Nephron (organoid): ENCODE results near the gene BLNK.

Experiments used
- H3K27ac Mint-ChIP-seq, 3 experiments: 2 replicates each; pipeline ENCODE4 v1.8.0; 2020; ENCODE audit warnings: mixed read lengths in 3 of 3, mild to moderate bottlenecking in 2 of 3, moderate library complexity in 1 of 3
- H3K27me3 Mint-ChIP-seq: 2 replicates; pipeline ENCODE4 v1.8.0; 2021; ENCODE audit warnings: low read depth, mild to moderate bottlenecking, moderate library complexity, mixed read lengths
- H3K36me3 Mint-ChIP-seq: 2 replicates; pipeline ENCODE4 v1.8.0; 2020; ENCODE audit warnings: low read depth, mixed read lengths
- H3K4me1 Mint-ChIP-seq: 2 replicates; pipeline ENCODE4 v1.8.0; 2020; ENCODE audit warnings: mixed read lengths
- H3K4me3 Mint-ChIP-seq, 3 experiments: 2 replicates each; pipeline ENCODE4 v1.8.0; 2020; ENCODE audit warnings: mild to moderate bottlenecking in 3 of 3, mixed read lengths in 3 of 3, moderate library complexity in 2 of 3
- H3K9me3 Mint-ChIP-seq: 2 replicates; pipeline ENCODE4 v1.8.0; 2020; ENCODE audit warnings: mixed read lengths
- TF ChIP-seq, protein P1 (sequence below), 3 experiments: fragments of 200-600 bp; sonication (generic); IDR thresholded peaks; one replicate each; pipeline ENCODE4 v1.5.0; 2021; ENCODE audit warnings: antibody characterized with exemption in 3 of 3; ENCODE audit not compliant: unreplicated experiment in 3 of 3

BLNK gene

DNA sequence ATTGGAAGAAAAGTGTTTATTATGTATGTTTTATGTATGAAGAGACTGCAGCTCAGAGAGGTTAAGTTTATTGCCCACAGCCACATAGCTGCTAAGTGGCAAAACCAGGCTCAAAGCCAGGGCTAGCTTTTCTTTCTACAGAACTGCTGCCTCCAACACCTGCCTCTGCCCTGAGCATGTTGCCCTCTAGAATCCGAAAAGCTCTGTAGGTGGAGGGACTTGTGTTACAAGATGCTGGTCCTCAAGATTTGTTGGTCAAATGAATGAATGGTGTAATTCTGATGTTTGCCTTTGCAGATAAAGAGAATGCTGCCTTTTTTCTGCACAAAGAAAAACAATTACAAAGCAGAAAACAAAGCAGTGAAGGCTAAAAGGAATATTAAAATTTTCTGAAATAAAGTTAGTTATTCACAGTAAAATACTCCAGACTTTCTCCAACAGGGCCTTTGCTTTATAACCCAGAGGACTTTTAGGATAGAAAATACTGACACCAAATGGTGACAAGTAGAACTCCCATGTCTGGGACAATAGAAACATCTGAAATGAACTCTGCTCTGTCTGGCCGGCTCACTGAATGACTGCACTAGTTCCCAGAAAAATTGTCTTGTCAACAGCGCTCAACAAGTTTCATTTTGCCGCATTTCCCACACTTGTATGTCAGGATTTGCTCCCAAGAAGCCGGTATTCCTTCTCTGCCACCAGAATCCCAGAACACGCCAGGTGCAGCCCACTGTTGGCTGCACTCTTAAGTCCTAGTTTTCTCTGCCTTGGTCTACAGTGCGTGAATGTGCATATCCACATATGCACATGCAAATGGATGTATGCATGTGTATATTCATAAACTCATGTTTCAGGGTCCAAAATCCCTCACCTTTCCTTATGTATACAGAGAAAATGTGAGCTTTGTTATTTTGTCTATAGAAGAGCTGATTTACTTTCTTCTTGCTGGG lies 21.9 kb upstream of the BLNK start:
- H3K27me3 Mint-ChIP-seq: peaks cover 15% of the 10 kb centered on the region
- no peak overlapping the region for H3K4me3 Mint-ChIP-seq
- H3K4me1 Mint-ChIP-seq: peaks cover 9% of the 10 kb centered on the region
- no peaks in the 10 kb centered on the region for H3K36me3 Mint-ChIP-seq
- peak overlapping the region in 2 of 3 experiments; percentile 15 to 79 for H3K27ac Mint-ChIP-seq
- H3K9me3 Mint-ChIP-seq: no peaks in the 10 kb centered on the region
- TF ChIP-seq, protein P1, sequence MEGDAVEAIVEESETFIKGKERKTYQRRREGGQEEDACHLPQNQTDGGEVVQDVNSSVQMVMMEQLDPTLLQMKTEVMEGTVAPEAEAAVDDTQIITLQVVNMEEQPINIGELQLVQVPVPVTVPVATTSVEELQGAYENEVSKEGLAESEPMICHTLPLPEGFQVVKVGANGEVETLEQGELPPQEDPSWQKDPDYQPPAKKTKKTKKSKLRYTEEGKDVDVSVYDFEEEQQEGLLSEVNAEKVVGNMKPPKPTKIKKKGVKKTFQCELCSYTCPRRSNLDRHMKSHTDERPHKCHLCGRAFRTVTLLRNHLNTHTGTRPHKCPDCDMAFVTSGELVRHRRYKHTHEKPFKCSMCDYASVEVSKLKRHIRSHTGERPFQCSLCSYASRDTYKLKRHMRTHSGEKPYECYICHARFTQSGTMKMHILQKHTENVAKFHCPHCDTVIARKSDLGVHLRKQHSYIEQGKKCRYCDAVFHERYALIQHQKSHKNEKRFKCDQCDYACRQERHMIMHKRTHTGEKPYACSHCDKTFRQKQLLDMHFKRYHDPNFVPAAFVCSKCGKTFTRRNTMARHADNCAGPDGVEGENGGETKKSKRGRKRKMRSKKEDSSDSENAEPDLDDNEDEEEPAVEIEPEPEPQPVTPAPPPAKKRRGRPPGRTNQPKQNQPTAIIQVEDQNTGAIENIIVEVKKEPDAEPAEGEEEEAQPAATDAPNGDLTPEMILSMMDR (IDR thresholded peaks at IDR 0.05; ENCODE audit: unreplicated experiment in 3 of 3): peak; percentile 59 to 78 (median 68)

DNA sequence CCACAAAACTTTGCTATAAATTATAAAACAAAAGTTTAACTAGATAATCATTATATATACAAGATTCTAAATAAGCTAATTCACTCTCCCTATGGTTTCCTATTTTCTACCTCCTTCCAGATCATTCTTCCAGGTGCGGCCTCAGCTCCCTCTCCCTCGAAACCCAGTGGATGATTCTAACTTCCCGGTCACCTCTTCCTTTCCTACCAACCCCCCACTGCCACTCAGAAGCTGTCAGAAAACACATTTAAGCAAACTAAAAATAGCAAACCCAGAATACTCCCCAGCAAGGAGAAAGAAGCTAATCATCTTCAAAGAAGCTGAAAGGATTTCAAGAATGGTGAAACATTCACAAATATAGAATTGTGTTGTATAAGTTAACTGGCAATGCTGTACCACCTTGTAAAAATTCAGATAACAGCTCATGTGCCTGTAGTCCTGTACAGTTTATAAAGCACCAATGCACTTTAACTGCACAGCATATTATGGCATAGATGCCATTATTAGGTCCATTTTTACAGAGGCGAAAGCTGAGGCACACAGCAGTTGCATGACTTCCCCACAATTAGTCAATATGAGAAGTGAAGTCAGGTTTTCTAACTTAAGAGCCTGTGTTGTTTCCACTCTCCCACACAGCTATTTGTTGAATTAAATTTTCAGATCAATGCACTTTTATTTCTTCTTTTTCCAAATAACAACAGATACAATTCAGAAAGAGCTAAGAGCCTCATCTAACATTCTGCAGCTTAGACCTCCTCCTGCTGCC lies 19.2 kb upstream of the BLNK start:
- peaks cover 21% of the 10 kb centered on the region for H3K4me1 Mint-ChIP-seq
- H3K27me3 Mint-ChIP-seq: peaks cover 7% of the 10 kb centered on the region
- no peak overlapping the region for H3K4me3 Mint-ChIP-seq
- peak overlapping the region; percentile 37 to 92 (median 43) for H3K27ac Mint-ChIP-seq
- no peaks in the 10 kb centered on the region for H3K9me3 Mint-ChIP-seq
- TF ChIP-seq, protein P1 (IDR thresholded peaks at IDR 0.05; ENCODE audit: unreplicated experiment in 3 of 3): no peak
- H3K36me3 Mint-ChIP-seq: no peaks in the 10 kb centered on the region

DNA sequence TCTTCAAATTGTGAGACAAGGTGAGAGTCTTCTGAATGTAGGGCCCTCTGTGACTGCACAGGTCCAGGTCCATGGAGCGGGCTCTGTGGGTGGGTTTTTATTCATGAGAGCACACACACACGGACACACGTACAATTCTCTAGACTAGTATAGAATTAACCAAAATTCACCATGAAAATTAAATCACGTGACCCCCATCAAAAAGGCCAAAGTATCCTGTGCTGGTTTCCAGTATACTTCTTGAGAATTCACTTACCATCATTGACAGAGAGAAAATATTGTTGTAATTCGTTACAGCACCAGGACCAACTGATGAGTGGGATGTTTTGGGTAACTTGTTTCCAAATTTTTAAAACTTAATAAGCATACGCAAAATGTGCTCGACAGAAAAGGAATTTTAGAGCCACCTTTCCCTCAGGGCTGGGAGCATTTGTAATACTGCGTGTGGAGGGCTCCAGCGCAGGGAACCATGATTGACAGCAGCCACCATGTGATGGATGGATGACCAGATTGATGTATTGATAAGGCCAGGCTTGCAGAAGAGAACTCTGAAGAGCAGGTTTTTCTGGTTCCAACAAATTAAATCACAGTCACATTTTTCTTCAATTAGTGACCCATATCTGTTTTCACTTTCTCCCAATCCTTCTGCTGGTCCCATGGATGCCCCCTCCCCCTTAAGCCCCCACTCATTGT lies 18.0 kb upstream of the BLNK start:
- Mint-ChIP-seq H3K4me3 (no peak overlapping the region), H3K36me3 (no peaks in the 10 kb centered on the region), H3K27ac (peak overlapping the region; percentile 43 to 92 (median 58)), H3K4me1 (peaks cover 21% of the 10 kb centered on the region), H3K9me3 (no peaks in the 10 kb centered on the region), H3K27me3 (peaks cover 4% of the 10 kb centered on the region)
- TF ChIP-seq, protein P1 (IDR thresholded peaks at IDR 0.05; ENCODE audit: unreplicated experiment in 3 of 3): no peak

DNA sequence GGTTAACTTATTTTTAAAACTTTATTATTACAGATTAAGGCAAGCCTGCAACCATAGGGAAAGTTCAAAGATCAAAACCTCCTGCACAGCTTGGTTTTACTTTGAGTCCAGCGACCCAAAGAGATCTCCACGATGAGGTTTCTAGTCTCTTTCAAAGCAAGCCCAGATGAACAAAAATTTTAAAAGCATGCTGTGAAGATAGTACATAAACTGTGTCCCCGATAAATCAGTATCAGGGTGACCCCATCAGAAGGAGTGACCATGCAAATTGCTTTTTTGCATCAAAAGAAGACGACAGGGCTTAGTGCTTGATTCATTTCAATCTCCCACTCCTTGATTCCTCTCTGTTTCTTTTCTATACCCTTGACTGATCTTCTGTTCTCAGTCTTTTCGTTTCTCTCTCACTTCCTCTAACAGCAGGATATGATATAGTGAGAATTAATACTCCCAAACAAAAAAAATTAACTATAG lies 16.8 kb upstream of the BLNK start:
- peak overlapping the region in 1 of 3 experiments; percentile 40 for H3K4me3 Mint-ChIP-seq
- H3K36me3 Mint-ChIP-seq: no peaks in the 10 kb centered on the region
- peaks cover 21% of the 10 kb centered on the region for H3K4me1 Mint-ChIP-seq
- peaks cover 4% of the 10 kb centered on the region for H3K27me3 Mint-ChIP-seq
- TF ChIP-seq, protein P1 (IDR thresholded peaks at IDR 0.05; ENCODE audit: unreplicated experiment in 3 of 3): no peak
- peak overlapping the region; percentile 91 to 99 (median 94) for H3K27ac Mint-ChIP-seq
- no peaks in the 10 kb centered on the region for H3K9me3 Mint-ChIP-seq

DNA sequence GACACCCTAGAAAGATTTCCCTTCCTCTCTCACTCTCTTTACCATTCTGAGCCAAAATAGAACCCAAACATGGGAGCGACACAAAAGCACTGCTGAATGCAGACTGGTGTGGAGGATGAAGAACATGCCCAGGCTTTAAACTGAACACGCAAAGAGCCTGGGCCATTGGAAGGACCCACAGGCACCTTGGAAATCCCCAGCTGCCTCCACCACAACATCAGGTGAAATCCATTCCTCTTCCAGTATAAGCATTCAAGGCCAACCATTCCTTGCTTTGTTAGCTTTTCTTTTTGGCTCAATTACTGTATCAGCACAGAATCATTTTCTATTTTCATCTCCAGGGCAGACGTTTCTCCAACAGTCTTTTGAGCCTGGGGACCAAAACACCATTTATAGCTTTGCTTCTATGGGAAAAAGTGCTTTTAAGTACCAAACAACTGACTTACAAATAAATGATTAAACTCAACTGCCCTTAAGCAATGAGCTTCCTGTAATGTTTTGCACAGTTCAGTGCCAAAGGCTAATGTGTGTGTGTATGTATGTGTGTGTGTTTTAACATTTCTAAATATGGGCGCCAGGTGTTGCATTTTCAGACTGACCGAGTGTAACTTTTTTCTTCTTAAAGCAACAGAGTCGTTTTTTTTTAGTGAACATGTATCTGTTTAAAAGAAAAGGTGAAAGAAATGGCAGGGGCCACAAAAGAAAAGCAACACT lies 16.2 kb upstream of the BLNK start:
- Mint-ChIP-seq H3K27me3 (peaks cover 4% of the 10 kb centered on the region), H3K4me1 (peaks cover 21% of the 10 kb centered on the region), H3K4me3 (peak overlapping the region; percentile 5 to 21 (median 19)), H3K9me3 (no peaks in the 10 kb centered on the region), H3K27ac (peak overlapping the region; percentile 70 to 99 (median 91)), H3K36me3 (no peaks in the 10 kb centered on the region)
- TF ChIP-seq, protein P1 (IDR thresholded peaks at IDR 0.05; ENCODE audit: unreplicated experiment in 3 of 3): no peak
